Left lung (tissue), 10 donors: ENCODE data around the gene CELA3B. TPM values are rescaled to one million over a fixed set of nuclear protein-coding genes. Genes with fewer than 3 reads are reported as not detected.
"Not testable (repeated sequence)": the region's sequence is repeated elsewhere in the genome, so short reads cannot be mapped to it uniquely, and the experiment has no call there.

Source experiments
- ATAC-seq: fragments of 200-7000 bp; cut with Tn5 transposase; one replicate; pipeline ENCODE4 v1.9.1; 2020; ENCODE audit warnings: moderate library complexity
- DNase-seq, 4 donors: peaks; one replicate each; pipeline ENCODE4 v3.0.0-alpha.2; 2013 to 2020
- H3K27ac ChIP-seq, 2 donors: fragments of 200-600 bp; sonication (generic) in 1 of 2; one replicate each; pipeline versions ENCODE4 v1.5.0 to v1.8.0; 2020 to 2021
- H3K27me3 ChIP-seq, 2 donors: fragments of 200-600 bp; sonication (generic) in 1 of 2; one replicate each; pipeline versions ENCODE4 v1.5.0 to v1.8.0; 2020 to 2021
- H3K36me3 ChIP-seq, 2 donors: fragments of 200-600 bp; sonication (generic) in 1 of 2; one replicate each; pipeline versions ENCODE4 v1.5.0 to v1.8.0; 2020 to 2021
- H3K4me1 ChIP-seq, 2 donors: fragments of 200-600 bp; one replicate each; pipeline ENCODE4 v1.8.0; 2021
- H3K4me3 ChIP-seq, 2 donors: fragments of 200-600 bp; sonication (generic) in 1 of 2; one replicate each; pipeline versions ENCODE4 v1.5.0 to v1.8.0; 2020 to 2021; ENCODE audit warnings: mild to moderate bottlenecking in 1 of 2
- H3K9me3 ChIP-seq, 2 donors: fragments of 200-600 bp; sonication (generic) in 1 of 2; one replicate each; pipeline versions ENCODE4 v1.5.0 to v1.8.0; 2020 to 2021
- CTCF ChIP-seq, 2 donors: fragments of 200-600 bp; sonication (generic) in 1 of 2; IDR thresholded peaks; one replicate each; pipeline versions ENCODE4 v1.5.0 to v1.8.0; 2021; ENCODE audit warnings: antibody characterized with exemption in 2 of 2
- intact Hi-C, 2 donors: fragments of 100-400 bp; cut with DNase I; formaldehyde crosslinking; loops; one replicate each; pipeline versions ENCODE4 v1.11.2 to v1.14.2; 2022
- polyA plus RNA-seq, 6 donors: library from polyadenylated mRNA; unstranded; fragments of 120-200 nt; gene quantifications; one replicate each; pipeline ENCODE4 v1.2.1, GENCODE V29; 2013; ENCODE audit not compliant: insufficient read length in 6 of 6
- total RNA-seq, 2 donors: library from RNA; stranded (reverse); fragmentation: NEBNext Ultra II Directional; extraction: Animal tissue kit (Norgen Biotek cat#: 25700); gene quantifications; one replicate each; pipeline ENCODE4 v1.2.1, GENCODE V29; 2021
- donor health status: DM: no; HTN: yes; CAD: no.
- donor health status: DM: no; HTN: no; CAD: no.

The CELA3B gene
- total and polyA plus RNA-seq, 8 donors, result 0.27 to 0.71 TPM; not detected in 6

GRCh38 chr1:21938732-21939538, 37.9 kb upstream of the CELA3B start:
- intact Hi-C loops, result no loop called here
- H3K4me3 ChIP-seq, result no peak overlapping the region

GRCh38 chr1:21939650-21940374, 37.0 kb upstream of the CELA3B start:
- Histone ChIP-seq H3K27ac (peak overlapping the region; percentile 27 to 39), H3K9me3 (no peaks in the 10 kb centered on the region), H3K36me3 (no peaks in the 10 kb centered on the region), H3K4me3 (no peak overlapping the region), H3K4me1 (peaks cover 19 to 48% of the 10 kb centered on the region in 2 donors), H3K27me3 (peaks cover 0 to 9% of the 10 kb centered on the region in 2 donors)
- peak; percentile 9 for ATAC-seq
- TF ChIP-seq CTCF (IDR thresholded peaks at IDR 0.05), result peak in 1 of 2 donors; percentile 49
- peak in 3 of 4 donors; percentile 79 to 88 (median 85) for DNase-seq
- intact Hi-C loops, result no loop called here

More at GRCh38 chr1:21938732-21939538, 37.9 kb upstream of the CELA3B start:
- Histone ChIP-seq H3K9me3 (no peaks in the 10 kb centered on the region), H3K27me3 (peaks cover 0 to 9% of the 10 kb centered on the region in 2 donors), H3K27ac (peak overlapping the region; percentile 27 to 39), H3K4me1 (peaks cover 23 to 47% of the 10 kb centered on the region in 2 donors), H3K36me3 (no peaks in the 10 kb centered on the region)
- ATAC-seq (no peak), DNase-seq (no peak)
- TF ChIP-seq CTCF (IDR thresholded peaks at IDR 0.05), result no peak

- ATAC-seq, result no peak
- no peak overlapping the region for H3K27ac ChIP-seq
- peaks cover 14 to 41% of the 10 kb centered on the region in 2 donors for H3K4me1 ChIP-seq
- peaks cover 0 to 9% of the 10 kb centered on the region in 2 donors for H3K27me3 ChIP-seq
- H3K9me3 ChIP-seq, result no peaks in the 10 kb centered on the region
- DNase-seq, result no peak
- no peak overlapping the region for H3K4me3 ChIP-seq
- intact Hi-C loops, result no loop called here
- H3K36me3 ChIP-seq, result no peaks in the 10 kb centered on the region
- no peak for TF ChIP-seq CTCF (IDR thresholded peaks at IDR 0.05)
Measured at GRCh38 chr1:21940492-21940891, 36.3 kb upstream of the CELA3B start.

GRCh38 chr1:21941370-21941769, 35.5 kb upstream of the CELA3B start:
- ATAC-seq (no peak), DNase-seq (no peak)
- intact Hi-C loops, result no loop called here
- TF ChIP-seq CTCF (IDR thresholded peaks at IDR 0.05), result no peak
- peaks cover 0 to 5% of the 10 kb centered on the region in 2 donors for H3K27me3 ChIP-seq
- no peak overlapping the region for H3K4me3 ChIP-seq
- H3K9me3 ChIP-seq, result no peaks in the 10 kb centered on the region
- peaks cover 12 to 35% of the 10 kb centered on the region in 2 donors for H3K4me1 ChIP-seq
- H3K36me3 ChIP-seq, result no peaks in the 10 kb centered on the region
- no peak overlapping the region for H3K27ac ChIP-seq

- H3K36me3 ChIP-seq, result no peaks in the 10 kb centered on the region
- intact Hi-C loops, result no loop called here
- no peaks in the 10 kb centered on the region for H3K9me3 ChIP-seq
- H3K27me3 ChIP-seq, result no peaks in the 10 kb centered on the region
- DNase-seq (no peak), ATAC-seq (no peak)
- TF ChIP-seq CTCF (IDR thresholded peaks at IDR 0.05), result no peak
- H3K4me1 ChIP-seq, result peaks cover 12 to 34% of the 10 kb centered on the region in 2 donors
- no peak overlapping the region for H3K4me3 ChIP-seq
- H3K27ac ChIP-seq, result no peak overlapping the region
Measured at GRCh38 chr1:21942464-21942863, 34.4 kb upstream of the CELA3B start.

- not testable (repeated sequence) for H3K27ac ChIP-seq
Measured at GRCh38 chr1:21942959-21943640, 33.7 kb upstream of the CELA3B start.

More at GRCh38 chr1:21942959-21943640, 33.7 kb upstream of the CELA3B start:
- H3K9me3 ChIP-seq, H3K27me3 ChIP-seq, H3K4me3 ChIP-seq, DNase-seq, H3K36me3 ChIP-seq, intact Hi-C loops: not testable (repeated sequence)
- peak; percentile 10 for ATAC-seq
- H3K4me1 ChIP-seq, result peaks cover 12 to 28% of the 10 kb centered on the region in 2 donors
